Tibial artery (tissue), 4 donors: ENCODE data around the gene ANKRD24.
"Not testable (repeated sequence)": the region's sequence is repeated elsewhere in the genome, so short reads cannot be mapped to it uniquely, and the experiment has no call there.

ENCODE experiments used
- DNase-seq, 2 donors: peaks; one replicate each; pipeline ENCODE4 v3.0.0-alpha.2; 2019
- H3K27ac ChIP-seq, 2 donors: fragments of 200-600 bp; sonication (generic) in 1 of 2; 1 replicate in 1 of 2; 2 replicates in 1 of 2; pipeline ENCODE4 v1.5.1; 2018 to 2019; ENCODE audit warnings: mild to moderate bottlenecking in 1 of 2
- H3K27me3 ChIP-seq, 2 donors: fragments of 200-600 bp; sonication (generic) in 1 of 2; one replicate each; pipeline versions ENCODE4 v1.5.1 to v1.6.0; 2016 to 2019
- H3K36me3 ChIP-seq, 3 donors: fragments of 200-600 bp; sonication (generic) in 2 of 3; one replicate each; pipeline ENCODE4 v1.5.1; 2016 to 2019; ENCODE audit warnings: mild to moderate bottlenecking in 2 of 3
- H3K4me1 ChIP-seq, 4 donors: fragments of 200-600 bp; sonication (generic) in 2 of 4; 1 replicate in 3 of 4; 2 replicates in 1 of 4; pipeline ENCODE4 v1.5.1; 2016 to 2019
- H3K4me3 ChIP-seq, 2 donors: fragments of 200-600 bp; sonication (generic) in 1 of 2; 1 replicate in 1 of 2; 2 replicates in 1 of 2; pipeline ENCODE4 v1.5.1; 2018 to 2019; ENCODE audit warnings: mild to moderate bottlenecking in 2 of 2
- H3K9me3 ChIP-seq, 3 donors: fragments of 200-600 bp; sonication (generic) in 1 of 3; one replicate each; pipeline ENCODE4 v1.5.1; 2016 to 2019
- intact Hi-C: fragments of 100-400 bp; cut with DNase I; formaldehyde crosslinking; loops from one replicate; pipeline ENCODE4 v1.15.0; 2023; ENCODE audit warnings: low total_unique reads
- TF ChIP-seq, protein P1 (sequence below), 2 experiments: fragments of 200-600 bp in 1 of 2; fragments of 450-650 bp in 1 of 2; IDR thresholded peaks; one replicate each; pipeline ENCODE4 v1.5.1; 2017 to 2019; ENCODE audit warnings: antibody characterized with exemption in 2 of 2, mild to moderate bottlenecking in 1 of 2, moderate library complexity in 1 of 2

Gene ANKRD24

DNA sequence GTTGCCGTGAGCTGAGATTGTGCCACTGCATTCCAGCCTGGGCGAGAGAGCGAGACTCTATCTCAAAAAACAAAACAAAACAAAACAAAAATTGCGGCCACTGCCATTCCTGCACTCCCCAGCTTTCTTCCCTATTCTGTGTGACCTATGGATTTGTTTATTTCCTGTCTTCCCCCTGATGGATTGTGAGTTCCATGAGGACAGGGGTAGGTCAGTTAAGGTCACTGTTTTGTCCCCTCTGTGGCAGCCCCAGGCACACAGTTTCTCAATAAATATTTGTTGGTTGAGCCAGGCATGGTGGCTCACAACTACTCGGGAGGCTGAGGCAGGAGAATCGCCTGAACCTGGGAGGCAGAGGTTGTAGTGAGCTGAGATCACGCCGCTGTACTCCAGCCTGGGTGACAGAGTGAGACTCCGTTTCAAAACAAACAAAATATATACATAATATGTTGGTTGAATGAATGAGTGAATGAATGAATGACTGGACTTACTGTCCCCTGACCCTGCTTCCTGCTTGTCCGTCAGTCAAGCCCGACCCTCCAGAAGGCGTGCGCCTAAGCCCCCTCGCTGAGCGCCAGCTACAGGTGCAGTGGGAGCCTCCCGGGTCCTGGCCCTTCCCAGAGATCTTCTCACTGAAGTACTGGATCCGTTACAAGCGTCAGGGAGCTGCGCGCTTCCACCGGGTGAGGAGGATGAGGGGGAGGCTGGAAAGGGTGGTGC lies 51.8 kb downstream of the ANKRD24 start:
- intact Hi-C loops, result no loop called here
- H3K4me1 ChIP-seq, result no peaks in the 10 kb centered on the region
- no peaks in the 10 kb centered on the region for H3K36me3 ChIP-seq
- TF ChIP-seq, protein P1, sequence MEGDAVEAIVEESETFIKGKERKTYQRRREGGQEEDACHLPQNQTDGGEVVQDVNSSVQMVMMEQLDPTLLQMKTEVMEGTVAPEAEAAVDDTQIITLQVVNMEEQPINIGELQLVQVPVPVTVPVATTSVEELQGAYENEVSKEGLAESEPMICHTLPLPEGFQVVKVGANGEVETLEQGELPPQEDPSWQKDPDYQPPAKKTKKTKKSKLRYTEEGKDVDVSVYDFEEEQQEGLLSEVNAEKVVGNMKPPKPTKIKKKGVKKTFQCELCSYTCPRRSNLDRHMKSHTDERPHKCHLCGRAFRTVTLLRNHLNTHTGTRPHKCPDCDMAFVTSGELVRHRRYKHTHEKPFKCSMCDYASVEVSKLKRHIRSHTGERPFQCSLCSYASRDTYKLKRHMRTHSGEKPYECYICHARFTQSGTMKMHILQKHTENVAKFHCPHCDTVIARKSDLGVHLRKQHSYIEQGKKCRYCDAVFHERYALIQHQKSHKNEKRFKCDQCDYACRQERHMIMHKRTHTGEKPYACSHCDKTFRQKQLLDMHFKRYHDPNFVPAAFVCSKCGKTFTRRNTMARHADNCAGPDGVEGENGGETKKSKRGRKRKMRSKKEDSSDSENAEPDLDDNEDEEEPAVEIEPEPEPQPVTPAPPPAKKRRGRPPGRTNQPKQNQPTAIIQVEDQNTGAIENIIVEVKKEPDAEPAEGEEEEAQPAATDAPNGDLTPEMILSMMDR (IDR thresholded peaks at IDR 0.05), result no peak
- no peak overlapping the region for H3K4me3 ChIP-seq
- peaks cover 0 to 72% of the 10 kb centered on the region in 2 donors for H3K27me3 ChIP-seq
- H3K27ac ChIP-seq, result no peak overlapping the region
- no peaks in the 10 kb centered on the region for H3K9me3 ChIP-seq
- DNase-seq, result no peak

- DNase-seq, result no peak
- intact Hi-C loops, result no loop called here
- H3K9me3 ChIP-seq, result no peaks in the 10 kb centered on the region
- TF ChIP-seq, protein P1 (IDR thresholded peaks at IDR 0.05), result no peak
- H3K27me3 ChIP-seq, result peaks cover 0 to 68% of the 10 kb centered on the region in 2 donors
- no peak overlapping the region for H3K27ac ChIP-seq
- no peak overlapping the region for H3K4me3 ChIP-seq
- H3K36me3 ChIP-seq, result no peaks in the 10 kb centered on the region
- H3K4me1 ChIP-seq, result no peaks in the 10 kb centered on the region
Measured at GRCh38 chr19:4234862-4235201, 52.3 kb downstream of the ANKRD24 start.

GRCh38 chr19:4237510-4237909 lies 55.0 kb downstream of the ANKRD24 start:
- H3K27ac ChIP-seq, H3K4me1 ChIP-seq, H3K36me3 ChIP-seq, intact Hi-C loops, H3K4me3 ChIP-seq, DNase-seq: not testable (repeated sequence)
- peaks cover 0 to 53% of the 10 kb centered on the region in 2 donors for H3K27me3 ChIP-seq
- H3K9me3 ChIP-seq, result peaks cover 0 to 12% (median 9%) of the 10 kb centered on the region in 3 donors

DNA sequence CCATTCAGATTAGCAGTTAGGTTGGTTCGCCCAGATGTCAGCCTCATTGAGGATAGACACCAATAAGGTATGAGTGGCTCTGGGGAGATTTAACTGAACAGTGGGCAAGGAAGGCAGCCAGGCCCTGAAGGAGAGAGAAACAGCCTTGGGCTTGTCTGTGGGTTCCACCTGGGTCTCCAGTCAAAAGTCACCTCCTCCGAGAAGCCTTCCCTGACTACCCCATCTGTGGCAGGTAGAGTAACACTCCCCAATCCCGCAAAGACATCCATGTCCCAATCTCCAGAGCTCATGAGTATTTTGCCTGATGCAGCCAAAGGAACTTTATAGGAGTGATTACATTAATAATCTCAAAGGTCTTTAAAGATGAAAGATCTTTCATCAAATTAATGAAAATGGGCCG lies 56.3 kb downstream of the ANKRD24 start:
- Histone ChIP-seq H3K36me3 (no peaks in the 10 kb centered on the region), H3K4me1 (no peaks in the 10 kb centered on the region), H3K9me3 (peaks cover 0 to 12% (median 9%) of the 10 kb centered on the region in 3 donors), H3K4me3 (no peak overlapping the region), H3K27me3 (peaks cover 0 to 41% of the 10 kb centered on the region in 2 donors), H3K27ac (no peak overlapping the region)
- intact Hi-C loops, result no loop called here
- TF ChIP-seq, protein P1 (IDR thresholded peaks at IDR 0.05), result no peak
- no peak for DNase-seq

- intact Hi-C loops, result no loop called here
- Histone ChIP-seq H3K4me3 (no peak overlapping the region), H3K27me3 (peaks cover 0 to 18% of the 10 kb centered on the region in 2 donors), H3K36me3 (no peaks in the 10 kb centered on the region), H3K9me3 (peaks cover 0 to 12% (median 9%) of the 10 kb centered on the region in 3 donors), H3K27ac (no peak overlapping the region), H3K4me1 (peaks cover 0 to 5% (median 0%) of the 10 kb centered on the region in 4 donors)
- DNase-seq, result no peak
- TF ChIP-seq, protein P1 (IDR thresholded peaks at IDR 0.05), result no peak
Measured at GRCh38 chr19:4241824-4242430, 59.4 kb downstream of the ANKRD24 start.

DNA sequence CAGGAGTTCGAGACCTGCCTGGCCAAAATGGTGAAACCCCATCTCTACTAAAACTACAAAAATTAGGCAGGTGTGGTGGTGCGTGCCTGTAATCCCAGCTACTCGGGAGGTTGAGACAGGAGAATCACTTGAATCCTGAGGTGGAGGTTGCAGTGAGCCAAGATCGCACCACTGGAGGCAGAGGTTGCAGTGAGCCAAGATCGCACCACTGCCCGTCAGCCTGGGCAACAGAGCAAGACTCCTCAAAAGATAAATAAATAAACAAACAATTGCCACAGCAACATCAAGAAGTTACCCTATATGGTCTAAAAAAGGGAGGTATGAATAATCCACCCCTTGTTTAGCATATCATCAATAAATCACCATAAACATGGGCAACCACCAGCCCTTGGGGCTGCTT lies 63.4 kb downstream of the ANKRD24 start:
- H3K27me3 ChIP-seq, H3K27ac ChIP-seq, DNase-seq, H3K4me3 ChIP-seq: not testable (repeated sequence)
- Histone ChIP-seq H3K9me3 (peaks cover 0 to 12% (median 9%) of the 10 kb centered on the region in 3 donors), H3K36me3 (peaks cover 21 to 27% (median 21%) of the 10 kb centered on the region in 3 donors), H3K4me1 (peaks cover 0 to 13% (median 6%) of the 10 kb centered on the region in 4 donors)
- intact Hi-C loops, result loop anchor here (2.0 kb wide), 1 partner anchor 95 kb away; no protein-coding TSS in a partner anchor
